ENCODE data around the gene FAM193B. TPM values are rescaled to one million over a fixed set of nuclear protein-coding genes. Genes with fewer than 3 reads are reported as not detected.

FAM193B gene
- total and polyA plus RNA-seq, 2 of the 13 experiments (the other 11 are each of a cell fraction or from before 2014, with no cell fraction given): 21.2 to 40.9 TPM

DNA sequence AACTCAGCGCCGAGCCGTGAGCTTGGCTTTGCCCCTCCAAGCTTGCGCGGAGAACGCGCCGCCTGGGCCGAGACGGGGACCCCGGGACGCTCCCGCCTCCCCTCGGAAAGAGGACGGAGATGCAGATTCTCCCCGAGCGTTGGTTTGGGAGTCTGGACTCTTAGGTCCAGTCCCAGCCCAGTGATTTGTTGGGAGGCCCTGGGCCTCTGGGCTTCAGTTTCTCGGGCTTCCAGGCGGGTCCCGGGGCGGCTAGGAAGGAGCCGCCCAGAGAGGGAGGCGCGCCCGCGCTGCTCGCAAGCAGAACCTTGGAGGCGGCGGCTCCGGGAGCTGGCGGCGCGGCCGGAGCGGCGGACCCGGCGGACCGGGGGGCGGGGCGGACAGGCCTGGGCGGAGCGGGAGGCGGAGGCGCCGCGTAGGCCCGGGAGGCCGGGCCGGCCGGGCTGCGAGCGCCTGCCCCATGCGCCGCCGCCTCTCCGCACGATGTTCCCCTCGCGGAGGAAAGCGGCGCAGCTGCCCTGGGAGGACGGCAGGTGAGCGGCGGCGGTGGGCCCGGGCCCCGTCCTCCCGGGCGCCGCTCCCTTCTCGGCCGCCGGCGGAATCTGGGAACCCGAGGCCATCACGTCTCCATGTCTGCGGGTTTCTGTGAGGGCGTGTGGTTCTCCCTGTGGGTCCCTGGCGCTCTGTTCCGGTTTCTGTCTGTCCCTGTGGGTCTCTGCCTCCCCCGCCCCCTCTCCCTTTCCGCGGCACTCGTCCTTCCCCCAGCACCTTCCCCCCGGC is 45.6 kb upstream of the FAM193B start, which contains the start of gene B4GALT7 (continued):
- TF ChIP-seq NCOA2 (CRISPR knock-in tag; IDR thresholded peaks at IDR 0.05) (peak; percentile 53; the same call in 1 of the 2 replicates), SKI (IDR thresholded peaks at IDR 0.05; ENCODE audit: partially characterized antibody) (peak; percentile 36), MZF1 (CRISPR knock-in tag; IDR thresholded peaks at IDR 0.05; ENCODE audit: borderline replicate concordance) (no peak), ZFP37 (CRISPR knock-in tag; IDR thresholded peaks at IDR 0.05; ENCODE audit: borderline replicate concordance) (no peak), ZNF761 (CRISPR knock-in tag; conservative IDR thresholded peaks at IDR 0.05) (peak; percentile 49; the same call in 1 of the 2 replicates), NRL (CRISPR knock-in tag; IDR thresholded peaks at IDR 0.05; ENCODE audit: borderline replicate concordance) (peak; percentile 58; the same call in 1 of the 2 replicates), ZNF235 (CRISPR knock-in tag; IDR thresholded peaks at IDR 0.05; ENCODE audit: borderline replicate concordance) (peak; percentile 91; the same call in 1 of the 2 replicates), GATAD2A (CRISPR knock-in tag; IDR thresholded peaks at IDR 0.05) (no peak)
- TF ChIP-seq, protein P1, sequence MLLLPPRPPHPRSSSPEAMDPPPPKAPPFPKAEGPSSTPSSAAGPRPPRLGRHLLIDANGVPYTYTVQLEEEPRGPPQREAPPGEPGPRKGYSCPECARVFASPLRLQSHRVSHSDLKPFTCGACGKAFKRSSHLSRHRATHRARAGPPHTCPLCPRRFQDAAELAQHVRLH (CRISPR knock-in tag; IDR thresholded peaks at IDR 0.05; ENCODE audit: borderline replicate concordance, low read depth): no peak
- TF ChIP-seq, protein P2, sequence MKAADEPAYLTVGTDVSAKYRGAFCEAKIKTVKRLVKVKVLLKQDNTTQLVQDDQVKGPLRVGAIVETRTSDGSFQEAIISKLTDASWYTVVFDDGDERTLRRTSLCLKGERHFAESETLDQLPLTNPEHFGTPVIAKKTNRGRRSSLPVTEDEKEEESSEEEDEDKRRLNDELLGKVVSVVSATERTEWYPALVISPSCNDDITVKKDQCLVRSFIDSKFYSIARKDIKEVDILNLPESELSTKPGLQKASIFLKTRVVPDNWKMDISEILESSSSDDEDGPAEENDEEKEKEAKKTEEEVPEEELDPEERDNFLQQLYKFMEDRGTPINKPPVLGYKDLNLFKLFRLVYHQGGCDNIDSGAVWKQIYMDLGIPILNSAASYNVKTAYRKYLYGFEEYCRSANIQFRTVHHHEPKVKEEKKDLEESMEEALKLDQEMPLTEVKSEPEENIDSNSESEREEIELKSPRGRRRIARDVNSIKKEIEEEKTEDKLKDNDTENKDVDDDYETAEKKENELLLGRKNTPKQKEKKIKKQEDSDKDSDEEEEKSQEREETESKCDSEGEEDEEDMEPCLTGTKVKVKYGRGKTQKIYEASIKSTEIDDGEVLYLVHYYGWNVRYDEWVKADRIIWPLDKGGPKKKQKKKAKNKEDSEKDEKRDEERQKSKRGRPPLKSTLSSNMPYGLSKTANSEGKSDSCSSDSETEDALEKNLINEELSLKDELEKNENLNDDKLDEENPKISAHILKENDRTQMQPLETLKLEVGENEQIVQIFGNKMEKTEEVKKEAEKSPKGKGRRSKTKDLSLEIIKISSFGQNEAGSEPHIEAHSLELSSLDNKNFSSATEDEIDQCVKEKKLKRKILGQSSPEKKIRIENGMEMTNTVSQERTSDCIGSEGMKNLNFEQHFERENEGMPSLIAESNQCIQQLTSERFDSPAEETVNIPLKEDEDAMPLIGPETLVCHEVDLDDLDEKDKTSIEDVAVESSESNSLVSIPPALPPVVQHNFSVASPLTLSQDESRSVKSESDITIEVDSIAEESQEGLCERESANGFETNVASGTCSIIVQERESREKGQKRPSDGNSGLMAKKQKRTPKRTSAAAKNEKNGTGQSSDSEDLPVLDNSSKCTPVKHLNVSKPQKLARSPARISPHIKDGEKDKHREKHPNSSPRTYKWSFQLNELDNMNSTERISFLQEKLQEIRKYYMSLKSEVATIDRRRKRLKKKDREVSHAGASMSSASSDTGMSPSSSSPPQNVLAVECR (CRISPR knock-in tag; IDR thresholded peaks at IDR 0.05; ENCODE audit: borderline replicate concordance): peak; percentile 69
- TF ChIP-seq, protein P3, sequence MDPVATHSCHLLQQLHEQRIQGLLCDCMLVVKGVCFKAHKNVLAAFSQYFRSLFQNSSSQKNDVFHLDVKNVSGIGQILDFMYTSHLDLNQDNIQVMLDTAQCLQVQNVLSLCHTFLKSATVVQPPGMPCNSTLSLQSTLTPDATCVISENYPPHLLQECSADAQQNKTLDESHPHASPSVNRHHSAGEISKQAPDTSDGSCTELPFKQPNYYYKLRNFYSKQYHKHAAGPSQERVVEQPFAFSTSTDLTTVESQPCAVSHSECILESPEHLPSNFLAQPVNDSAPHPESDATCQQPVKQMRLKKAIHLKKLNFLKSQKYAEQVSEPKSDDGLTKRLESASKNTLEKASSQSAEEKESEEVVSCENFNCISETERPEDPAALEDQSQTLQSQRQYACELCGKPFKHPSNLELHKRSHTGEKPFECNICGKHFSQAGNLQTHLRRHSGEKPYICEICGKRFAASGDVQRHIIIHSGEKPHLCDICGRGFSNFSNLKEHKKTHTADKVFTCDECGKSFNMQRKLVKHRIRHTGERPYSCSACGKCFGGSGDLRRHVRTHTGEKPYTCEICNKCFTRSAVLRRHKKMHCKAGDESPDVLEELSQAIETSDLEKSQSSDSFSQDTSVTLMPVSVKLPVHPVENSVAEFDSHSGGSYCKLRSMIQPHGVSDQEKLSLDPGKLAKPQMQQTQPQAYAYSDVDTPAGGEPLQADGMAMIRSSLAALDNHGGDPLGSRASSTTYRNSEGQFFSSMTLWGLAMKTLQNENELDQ (CRISPR knock-in tag; IDR thresholded peaks at IDR 0.05; ENCODE audit: borderline replicate concordance): no peak
- TF ChIP-seq, protein P4, sequence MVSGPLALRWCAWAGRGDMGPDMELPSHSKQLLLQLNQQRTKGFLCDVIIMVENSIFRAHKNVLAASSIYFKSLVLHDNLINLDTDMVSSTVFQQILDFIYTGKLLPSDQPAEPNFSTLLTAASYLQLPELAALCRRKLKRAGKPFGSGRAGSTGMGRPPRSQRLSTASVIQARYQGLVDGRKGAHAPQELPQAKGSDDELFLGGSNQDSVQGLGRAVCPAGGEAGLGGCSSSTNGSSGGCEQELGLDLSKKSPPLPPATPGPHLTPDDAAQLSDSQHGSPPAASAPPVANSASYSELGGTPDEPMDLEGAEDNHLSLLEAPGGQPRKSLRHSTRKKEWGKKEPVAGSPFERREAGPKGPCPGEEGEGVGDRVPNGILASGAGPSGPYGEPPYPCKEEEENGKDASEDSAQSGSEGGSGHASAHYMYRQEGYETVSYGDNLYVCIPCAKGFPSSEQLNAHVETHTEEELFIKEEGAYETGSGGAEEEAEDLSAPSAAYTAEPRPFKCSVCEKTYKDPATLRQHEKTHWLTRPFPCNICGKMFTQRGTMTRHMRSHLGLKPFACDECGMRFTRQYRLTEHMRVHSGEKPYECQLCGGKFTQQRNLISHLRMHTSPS (CRISPR knock-in tag; IDR thresholded peaks at IDR 0.05; ENCODE audit: low read depth): 0 out of 2 replicates have a peak, but pooled peaks have one; percentile 29
- TF ChIP-seq, protein P5, sequence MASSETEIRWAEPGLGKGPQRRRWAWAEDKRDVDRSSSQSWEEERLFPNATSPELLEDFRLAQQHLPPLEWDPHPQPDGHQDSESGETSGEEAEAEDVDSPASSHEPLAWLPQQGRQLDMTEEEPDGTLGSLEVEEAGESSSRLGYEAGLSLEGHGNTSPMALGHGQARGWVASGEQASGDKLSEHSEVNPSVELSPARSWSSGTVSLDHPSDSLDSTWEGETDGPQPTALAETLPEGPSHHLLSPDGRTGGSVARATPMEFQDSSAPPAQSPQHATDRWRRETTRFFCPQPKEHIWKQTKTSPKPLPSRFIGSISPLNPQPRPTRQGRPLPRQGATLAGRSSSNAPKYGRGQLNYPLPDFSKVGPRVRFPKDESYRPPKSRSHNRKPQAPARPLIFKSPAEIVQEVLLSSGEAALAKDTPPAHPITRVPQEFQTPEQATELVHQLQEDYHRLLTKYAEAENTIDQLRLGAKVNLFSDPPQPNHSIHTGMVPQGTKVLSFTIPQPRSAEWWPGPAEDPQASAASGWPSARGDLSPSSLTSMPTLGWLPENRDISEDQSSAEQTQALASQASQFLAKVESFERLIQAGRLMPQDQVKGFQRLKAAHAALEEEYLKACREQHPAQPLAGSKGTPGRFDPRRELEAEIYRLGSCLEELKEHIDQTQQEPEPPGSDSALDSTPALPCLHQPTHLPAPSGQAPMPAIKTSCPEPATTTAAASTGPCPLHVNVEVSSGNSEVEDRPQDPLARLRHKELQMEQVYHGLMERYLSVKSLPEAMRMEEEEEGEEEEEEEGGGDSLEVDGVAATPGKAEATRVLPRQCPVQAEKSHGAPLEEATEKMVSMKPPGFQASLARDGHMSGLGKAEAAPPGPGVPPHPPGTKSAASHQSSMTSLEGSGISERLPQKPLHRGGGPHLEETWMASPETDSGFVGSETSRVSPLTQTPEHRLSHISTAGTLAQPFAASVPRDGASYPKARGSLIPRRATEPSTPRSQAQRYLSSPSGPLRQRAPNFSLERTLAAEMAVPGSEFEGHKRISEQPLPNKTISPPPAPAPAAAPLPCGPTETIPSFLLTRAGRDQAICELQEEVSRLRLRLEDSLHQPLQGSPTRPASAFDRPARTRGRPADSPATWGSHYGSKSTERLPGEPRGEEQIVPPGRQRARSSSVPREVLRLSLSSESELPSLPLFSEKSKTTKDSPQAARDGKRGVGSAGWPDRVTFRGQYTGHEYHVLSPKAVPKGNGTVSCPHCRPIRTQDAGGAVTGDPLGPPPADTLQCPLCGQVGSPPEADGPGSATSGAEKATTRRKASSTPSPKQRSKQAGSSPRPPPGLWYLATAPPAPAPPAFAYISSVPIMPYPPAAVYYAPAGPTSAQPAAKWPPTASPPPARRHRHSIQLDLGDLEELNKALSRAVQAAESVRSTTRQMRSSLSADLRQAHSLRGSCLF (CRISPR knock-in tag; IDR thresholded peaks at IDR 0.05; ENCODE audit: borderline replicate concordance): no peak
